ENCODE measurements around the gene HLF.

The HLF gene

DNA sequence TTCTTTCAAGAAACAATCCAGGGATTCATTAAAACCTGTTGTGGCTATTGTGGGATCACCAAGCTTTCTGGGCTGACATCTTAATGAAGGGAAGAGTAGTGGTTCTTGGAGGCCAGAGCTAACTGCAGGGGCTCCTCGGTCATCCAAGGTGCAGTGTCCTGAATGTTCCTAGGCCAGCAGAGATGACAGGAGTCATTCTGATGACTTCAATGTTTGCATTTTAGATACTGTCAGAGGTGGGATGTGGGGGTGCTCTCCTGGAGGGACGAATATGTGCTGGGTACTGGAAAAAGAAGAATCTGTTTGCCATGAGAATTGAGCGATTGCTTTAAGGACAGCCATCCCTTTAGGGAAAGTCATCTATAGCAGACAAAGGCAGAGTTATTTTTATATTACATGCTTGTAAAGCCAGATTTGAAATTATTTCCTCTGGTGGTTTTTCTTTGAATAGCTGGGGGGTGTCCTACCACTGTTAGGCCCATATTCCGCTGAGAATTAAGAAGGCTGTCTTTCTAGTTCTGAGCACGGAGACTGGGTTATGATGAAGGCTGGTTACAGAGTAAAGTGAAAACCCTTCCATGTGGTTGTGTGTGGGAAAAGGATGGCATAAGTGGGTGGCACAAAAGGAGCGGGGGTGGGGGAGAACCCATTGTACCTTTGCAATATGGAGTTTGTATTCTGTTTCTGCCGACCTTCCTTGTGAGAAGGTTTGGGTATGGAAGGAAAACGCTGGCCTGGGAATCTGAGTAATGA lies 7.4 kb downstream of the HLF start:
- DNase-seq, result no peak
- in situ Hi-C loops (cut with HindIII; ENCODE audit: low pct_ligation_motif_present, low pct_unique_long_range_greater_than_20kb, low sequenced_read_pairs), result no loop called here

DNA sequence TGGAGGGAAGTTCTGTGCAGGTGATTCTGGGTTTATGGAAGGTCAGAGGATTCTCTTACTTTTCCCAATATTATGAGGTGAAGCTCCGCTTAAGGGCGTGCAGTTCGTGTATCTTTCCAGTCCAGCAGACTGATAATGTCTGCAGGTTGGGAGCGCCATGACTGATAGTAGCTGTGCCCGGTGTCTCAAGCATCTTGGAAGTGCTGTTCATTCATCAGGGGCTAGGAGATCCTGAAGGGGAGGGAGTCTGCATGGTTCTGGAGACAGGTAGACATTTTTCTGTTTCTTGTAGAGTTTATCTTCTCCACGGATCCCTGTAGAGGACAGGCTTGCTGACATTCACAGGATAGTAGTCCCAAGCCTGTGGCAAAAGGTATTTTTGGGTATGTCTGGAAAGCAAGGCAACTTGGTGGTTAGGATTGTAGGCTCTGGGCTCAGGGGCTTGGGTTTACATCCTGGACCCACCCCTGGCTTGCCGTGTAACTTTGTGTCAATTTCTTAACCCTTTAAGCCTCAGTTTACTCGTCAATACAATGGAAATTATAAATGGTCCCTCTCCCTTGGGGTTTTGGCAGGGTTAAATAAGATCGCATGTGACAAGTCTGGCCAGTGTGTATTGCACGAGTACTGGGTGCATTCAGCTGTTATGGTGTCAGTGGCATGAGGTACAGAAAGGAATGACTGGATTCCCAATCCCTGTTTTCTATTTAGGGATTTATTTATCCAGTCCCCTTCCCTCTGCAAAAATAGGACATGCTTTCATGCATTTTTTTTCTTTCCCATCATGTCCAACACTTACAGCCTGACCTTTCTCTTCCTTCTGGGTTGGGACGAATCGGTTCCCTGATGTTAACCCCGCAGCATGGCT lies 8.2 kb downstream of the HLF start:
- no peak for DNase-seq
- in situ Hi-C loops (cut with HindIII; ENCODE audit: low pct_ligation_motif_present, low pct_unique_long_range_greater_than_20kb, low sequenced_read_pairs), result no loop called here

DNA sequence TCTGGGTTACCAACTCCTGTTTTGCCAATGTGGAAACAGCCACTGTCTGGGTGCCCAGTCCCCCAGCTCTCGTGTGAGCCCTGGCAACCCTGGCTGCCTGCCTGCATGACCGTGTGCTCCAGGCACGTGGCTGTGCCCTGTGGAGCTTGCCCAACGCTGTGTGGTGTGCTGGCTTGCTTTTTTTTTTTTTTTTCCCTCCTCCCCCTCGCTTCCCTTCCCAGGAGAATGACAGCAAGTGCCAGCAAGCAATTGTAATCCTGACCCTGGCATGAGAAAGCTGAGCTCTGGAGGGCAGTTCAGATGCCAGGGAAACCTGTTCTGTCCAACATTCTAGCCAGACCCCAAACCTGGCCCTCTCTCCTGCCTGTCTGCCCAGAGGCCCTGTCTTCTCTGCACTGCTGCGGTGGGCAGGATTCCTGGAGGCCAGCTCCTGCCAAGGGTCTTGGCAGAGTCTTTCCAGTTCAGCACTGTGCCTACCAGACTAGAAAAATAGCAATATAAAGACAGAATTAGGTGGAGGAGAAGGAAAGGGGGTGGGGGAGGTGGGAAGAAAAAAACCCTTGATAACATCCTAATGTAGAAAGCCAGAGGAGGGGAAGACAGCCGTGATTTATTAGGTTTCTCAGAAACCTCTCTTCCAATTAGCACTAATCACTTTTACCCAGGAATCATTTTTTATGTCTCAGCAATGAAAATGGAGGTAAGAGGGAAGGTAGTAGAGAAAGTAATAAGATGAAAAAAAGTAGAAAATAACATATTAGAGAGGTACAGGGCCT lies 9.0 kb downstream of the HLF start:
- in situ Hi-C loops (cut with HindIII; ENCODE audit: low pct_ligation_motif_present, low pct_unique_long_range_greater_than_20kb, low sequenced_read_pairs), result no loop called here
- no peak for DNase-seq

DNA sequence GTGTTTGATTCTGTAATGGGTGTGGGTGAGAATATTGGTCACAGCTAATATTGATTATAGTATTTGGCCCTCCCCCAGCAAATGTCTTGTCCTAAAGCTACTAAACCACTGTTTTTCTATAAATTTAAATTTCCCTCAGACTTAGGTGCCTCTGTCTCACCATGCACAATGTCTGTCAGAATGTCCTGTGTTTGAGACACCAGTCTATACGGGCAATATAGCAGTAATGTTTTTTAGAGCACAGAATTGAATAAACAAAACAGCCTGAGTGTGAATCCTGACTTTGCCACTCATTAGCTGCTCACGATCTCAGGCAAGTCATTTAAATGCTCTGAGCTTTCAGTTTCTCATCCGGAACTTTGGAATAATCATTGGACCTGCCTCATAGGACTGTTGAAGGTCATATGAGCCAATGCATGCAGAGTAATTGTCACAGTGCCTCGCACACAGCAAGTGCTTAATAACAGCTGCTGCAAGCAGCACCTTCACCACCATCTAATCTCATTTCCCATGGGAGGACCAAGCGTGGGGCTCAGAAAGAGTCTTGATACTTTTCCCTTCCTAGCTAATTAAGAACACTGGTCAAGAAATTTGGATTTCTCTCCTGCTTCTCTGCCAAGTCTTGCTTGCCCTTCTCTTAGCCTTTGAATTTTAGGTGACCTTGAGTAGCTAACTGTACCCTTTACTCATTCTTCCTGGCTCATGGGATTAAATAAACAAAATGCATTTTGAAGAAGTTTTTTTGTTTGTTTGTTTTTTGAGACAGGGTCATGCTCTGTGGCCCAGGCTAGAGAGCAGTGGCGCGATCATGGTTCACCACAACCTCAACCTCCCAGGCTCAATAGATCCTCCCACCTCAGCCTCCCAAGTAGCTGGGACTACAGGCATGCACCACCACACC lies 9.8 kb downstream of the HLF start:
- in situ Hi-C loops (cut with HindIII; ENCODE audit: low pct_ligation_motif_present, low pct_unique_long_range_greater_than_20kb, low sequenced_read_pairs), result no loop called here
- DNase-seq, result no peak

DNA sequence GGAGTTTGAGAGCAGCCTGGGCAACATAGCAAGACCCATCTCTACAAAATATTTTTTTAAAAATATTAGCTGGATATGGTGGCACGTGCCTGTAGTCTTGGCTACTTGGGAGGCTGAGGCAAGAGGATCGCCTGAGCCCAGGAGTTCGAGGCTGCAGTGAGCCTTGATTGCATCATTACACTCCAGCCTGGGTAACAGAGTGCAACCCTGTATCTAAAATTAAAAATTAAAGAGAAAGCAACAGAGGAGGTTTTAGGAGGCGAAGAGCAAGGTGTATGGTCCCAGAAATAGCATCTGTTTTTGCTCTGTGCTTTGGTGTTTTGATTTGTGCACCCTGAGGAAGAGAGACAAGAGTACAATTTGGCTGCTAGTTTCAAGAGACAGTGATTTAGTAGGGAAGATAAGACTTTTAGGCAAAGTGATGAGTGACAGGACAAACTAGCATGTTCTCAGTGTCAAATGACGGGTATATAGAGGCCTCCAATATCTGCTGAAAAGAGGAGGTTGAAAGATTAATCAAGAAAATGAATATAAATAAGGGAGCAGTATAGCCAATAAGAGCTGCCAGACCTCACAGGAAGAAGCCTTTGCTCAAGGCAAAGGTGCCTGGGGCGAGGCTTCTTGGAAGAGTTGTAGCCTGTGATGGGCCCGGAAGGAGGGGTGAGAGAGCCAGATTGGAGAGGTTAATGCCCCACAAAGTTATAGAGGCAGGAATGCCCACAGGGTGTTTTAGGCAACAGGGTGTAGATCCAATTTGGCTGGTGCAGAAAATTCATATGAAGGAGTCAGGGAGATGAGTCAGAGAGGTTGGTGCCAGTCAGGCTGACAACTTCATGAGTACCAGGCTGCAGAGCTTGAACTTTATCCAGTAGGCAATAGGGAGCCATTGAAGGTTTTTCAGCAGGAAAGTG lies 11.4 kb downstream of the HLF start:
- no peak for DNase-seq
- in situ Hi-C loops (cut with HindIII; ENCODE audit: low pct_ligation_motif_present, low pct_unique_long_range_greater_than_20kb, low sequenced_read_pairs), result no loop called here

DNA sequence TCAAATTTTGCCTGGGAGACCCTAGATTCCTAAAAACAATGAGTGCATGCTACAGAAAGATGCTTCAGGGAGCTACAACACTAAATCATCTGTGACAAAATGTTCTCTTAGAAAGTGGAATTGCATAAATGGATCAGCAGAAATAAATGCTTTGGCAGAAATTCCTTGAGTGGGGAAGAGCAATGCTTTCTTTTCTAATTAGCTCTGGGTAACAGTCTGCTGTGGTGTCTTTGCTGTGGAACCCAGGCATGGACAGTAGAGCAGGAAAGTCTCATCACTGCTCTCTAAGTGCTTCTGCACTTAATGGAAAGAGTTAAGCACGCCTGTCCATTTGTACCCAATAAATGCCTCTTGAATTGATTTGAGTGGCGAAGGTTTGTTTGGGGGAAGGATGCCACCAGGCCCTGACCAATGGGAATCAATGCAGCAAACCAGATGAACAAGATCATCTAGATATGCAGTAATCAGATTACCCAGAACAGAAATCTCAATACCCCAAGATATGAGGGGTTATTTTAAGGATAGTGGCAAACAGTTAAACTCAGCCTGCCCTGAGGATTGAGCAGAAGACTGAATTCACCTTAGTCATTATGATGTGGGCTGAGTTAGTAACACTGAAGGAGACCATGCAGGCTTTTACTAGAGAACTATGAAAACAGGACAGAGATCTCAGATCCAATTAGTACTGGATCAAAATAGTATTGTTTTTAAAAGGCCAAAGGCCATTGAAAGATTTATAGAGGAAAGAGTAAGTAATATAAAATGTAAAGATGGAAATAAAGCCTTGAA lies 13.6 kb downstream of the HLF start:
- no peak for DNase-seq

DNA sequence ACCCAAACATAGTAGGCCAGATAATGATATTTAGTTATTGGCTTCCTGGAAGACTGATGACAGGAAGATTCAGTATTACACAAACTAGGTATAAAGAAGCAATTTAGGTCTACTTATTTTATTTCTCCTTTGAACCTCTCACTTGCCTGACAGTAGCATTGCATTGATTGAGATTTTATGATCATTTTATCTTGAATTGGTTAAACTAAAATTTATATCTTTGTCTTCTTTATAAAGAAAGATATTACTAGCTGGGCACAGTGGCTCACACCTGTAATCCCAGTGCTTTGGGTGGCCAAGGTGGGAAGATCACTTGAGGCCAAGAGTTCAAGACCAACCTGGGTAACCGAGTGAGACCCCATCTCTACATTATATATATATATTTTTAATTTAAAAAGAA lies 14.4 kb downstream of the HLF start:
- in situ Hi-C loops (cut with HindIII; ENCODE audit: low pct_ligation_motif_present, low pct_unique_long_range_greater_than_20kb, low sequenced_read_pairs), result no loop called here

More for the DNA sequence above, 13.6 kb downstream of the HLF start:
- in situ Hi-C loops (cut with HindIII; ENCODE audit: low pct_ligation_motif_present, low pct_unique_long_range_greater_than_20kb, low sequenced_read_pairs), result no loop called here

DNA sequence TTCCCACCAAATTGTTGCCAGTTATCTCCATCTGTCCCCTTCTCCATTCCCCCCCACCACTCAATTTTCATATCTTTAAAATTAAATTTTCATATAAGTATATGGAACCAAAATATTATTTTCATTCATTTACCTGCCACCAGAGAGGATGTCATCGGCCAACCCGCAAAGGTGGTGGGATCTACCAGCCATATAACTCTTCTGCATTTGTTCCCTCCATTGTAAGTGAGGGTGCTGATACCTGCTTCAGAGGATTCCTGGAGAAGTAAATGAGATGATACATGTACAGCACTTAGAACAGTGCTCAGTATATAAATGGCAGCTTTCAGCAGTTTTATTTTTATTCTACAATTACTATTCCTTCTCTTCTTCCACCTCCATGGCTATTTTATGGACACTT lies 15.0 kb downstream of the HLF start:
- in situ Hi-C loops (cut with HindIII; ENCODE audit: low pct_ligation_motif_present, low pct_unique_long_range_greater_than_20kb, low sequenced_read_pairs), result no loop called here
- no peak for DNase-seq

More for the DNA sequence above, 14.4 kb downstream of the HLF start:
- no peak for DNase-seq

DNA sequence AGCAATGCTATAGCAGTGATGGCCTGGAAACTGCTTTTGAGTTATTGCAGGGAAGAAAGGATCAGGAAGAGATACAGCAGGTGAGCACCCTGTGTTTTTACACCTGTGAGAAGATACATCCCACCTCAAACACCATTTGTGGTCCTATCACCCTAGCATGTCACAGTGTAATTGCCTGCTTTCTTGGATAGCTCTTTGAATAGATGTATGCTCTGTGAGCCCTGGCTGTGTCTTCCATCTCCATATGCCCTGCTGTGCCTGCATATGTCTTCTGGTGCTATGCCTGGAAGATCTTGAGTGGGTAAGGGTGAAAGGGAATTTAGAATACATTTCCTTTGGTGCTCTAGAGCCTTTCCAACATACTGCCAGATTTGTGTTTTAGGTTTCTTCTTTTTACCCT lies 15.5 kb downstream of the HLF start:
- no peak for DNase-seq

DNA sequence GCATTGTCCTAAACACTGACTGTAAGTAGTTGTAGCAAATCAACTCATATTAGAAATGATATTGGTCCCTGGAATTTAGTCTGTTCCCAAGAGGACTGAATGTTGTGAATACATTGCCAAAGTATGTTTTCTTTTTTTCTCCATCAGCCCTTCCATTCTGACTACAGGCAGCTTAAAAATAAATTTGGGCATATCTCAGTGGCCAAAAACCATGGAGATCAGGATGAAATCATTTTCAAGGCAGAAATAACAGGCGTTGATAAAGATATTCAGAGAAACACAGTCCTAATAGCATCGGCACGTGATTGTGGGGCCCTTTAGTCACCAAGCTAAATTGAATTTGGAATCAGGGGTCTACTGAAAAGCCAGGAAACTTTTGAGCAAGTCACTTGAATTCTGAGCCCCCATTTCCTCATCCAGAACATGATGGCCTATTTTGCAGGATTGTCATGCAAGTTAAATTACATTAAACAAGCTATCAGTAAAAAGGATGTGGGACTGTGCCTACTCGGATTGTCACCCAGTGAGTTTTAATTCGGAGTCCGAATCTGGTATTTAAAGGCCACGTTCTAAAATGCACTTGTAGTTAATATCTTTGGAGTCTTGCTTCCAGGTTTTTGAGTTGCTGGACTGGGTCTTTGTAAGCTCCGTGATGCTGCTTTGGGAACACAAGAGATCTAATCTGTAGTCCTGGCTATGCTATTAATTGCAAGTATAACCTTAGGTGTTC lies 17.1 kb downstream of the HLF start:
- no peak for DNase-seq
- in situ Hi-C loops (cut with HindIII; ENCODE audit: low pct_ligation_motif_present, low pct_unique_long_range_greater_than_20kb, low sequenced_read_pairs), result no loop called here

More for the DNA sequence above, 15.5 kb downstream of the HLF start:
- in situ Hi-C loops (cut with HindIII; ENCODE audit: low pct_ligation_motif_present, low pct_unique_long_range_greater_than_20kb, low sequenced_read_pairs), result no loop called here

DNA sequence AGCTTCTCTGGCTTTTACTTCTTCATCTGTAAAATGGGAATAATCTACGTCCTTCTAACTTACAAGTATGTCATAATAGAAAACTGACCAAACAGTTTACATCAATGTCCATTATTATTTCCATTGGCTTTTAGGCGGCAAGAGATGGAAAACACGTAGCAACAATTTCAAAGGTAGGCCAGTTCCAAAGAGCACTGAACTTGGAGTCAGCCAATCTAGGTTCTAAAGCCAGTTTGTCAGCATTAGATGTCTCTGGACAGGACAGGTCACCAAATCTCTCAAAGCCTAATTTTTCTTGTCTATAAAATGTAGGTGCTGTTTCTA lies 17.6 kb downstream of the HLF start:
- in situ Hi-C loops (cut with HindIII; ENCODE audit: low pct_ligation_motif_present, low pct_unique_long_range_greater_than_20kb, low sequenced_read_pairs), result no loop called here
- DNase-seq, result no peak

DNA sequence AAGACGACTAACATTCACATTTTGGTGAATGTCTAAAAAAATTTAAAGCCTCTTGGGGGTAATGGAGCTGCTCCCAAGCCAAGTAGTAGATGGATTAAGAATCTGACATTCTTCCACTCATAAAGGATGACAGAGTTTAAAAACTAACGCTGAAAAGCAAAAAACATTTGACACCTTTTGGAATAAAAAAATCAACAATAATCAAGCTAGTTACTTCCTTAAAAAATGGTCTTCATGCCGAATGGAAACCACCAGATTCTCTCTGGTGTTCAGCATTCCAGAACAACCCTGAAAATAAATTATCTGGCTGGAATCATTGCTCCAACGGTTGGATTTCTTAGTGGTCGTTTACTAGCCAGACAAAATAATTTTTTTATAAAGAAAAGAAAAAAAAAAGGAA lies 18.0 kb downstream of the HLF start:
- in situ Hi-C loops (cut with HindIII; ENCODE audit: low pct_ligation_motif_present, low pct_unique_long_range_greater_than_20kb, low sequenced_read_pairs), result no loop called here
- no peak for DNase-seq

DNA sequence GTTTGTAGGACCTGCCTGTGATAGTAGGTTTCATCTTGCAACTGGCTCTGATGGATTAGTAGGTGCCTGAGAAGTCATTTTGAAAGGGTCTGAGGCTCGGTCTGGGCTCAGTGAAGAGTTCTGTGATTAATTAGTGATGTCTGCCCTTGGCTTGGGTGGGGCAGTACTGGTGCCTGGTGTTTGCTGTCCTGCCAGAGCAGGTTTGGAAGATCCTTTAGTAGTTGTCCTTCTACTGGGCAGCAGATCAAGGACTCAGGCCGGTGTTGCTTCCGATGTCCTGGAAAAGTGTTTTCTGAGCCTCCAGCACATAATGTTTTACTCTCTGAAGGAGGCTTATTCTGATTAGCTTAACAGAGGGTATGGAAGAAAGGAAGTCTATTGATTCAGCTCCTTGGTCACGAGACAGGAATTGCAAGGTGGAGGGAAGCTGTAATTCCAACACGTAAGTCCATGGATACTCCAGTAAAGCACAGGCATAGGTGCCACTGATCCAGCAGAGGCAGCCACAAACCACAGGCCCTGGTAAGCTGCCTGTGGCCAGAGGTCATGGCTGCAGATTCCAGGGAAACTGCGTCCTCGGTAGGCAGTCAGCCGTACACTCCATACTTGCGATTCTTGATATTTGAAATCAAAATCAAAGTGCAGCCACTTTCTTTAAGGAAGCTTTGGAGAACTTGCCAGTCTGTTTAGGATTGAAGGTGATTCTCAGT lies 18.7 kb downstream of the HLF start:
- no peak for DNase-seq
- in situ Hi-C loops (cut with HindIII; ENCODE audit: low pct_ligation_motif_present, low pct_unique_long_range_greater_than_20kb, low sequenced_read_pairs), result no loop called here

DNA sequence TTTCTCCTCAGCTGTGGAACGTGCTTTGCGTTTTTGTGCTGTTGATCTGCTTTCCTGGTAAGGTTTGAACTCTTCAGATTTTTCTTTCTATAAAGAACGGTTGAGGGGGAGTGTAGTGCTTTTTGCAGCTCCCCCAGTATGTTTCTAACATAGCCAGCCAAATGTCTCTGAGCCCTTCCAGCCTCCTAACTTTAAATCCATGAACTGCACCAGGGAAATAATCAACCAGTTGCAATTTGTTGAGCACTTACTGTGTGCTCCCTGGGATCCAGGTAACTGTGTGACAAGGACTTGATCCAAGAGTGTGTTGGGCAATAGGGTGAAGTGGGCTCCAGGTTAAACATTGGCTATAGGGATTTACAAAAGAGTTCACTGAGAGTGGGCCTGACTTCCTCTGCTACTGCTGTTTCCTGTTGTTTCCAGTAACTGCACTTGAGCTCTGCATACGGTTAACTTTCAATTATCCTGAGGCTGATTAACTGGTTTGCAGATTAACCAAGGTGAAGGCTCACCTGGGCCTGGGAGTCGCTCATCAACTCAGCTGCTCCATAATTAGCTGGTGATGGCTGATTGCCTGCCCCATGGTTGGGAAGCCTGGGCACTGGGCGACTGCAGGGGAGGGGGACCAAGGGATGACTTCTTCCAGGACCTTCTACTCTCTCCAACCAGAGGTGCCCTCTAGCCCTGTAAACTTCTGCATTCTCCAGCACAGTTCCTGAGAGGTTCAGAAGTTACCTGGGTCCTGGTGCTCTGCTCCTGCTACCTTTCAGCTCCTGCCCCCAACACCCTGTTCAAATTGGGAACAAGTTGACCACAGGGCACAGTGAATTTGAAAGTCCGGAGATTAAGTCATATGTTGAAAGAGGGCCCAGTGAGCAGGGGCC lies 19.5 kb downstream of the HLF start:
- in situ Hi-C loops (cut with HindIII; ENCODE audit: low pct_ligation_motif_present, low pct_unique_long_range_greater_than_20kb, low sequenced_read_pairs), result no loop called here
- no peak for DNase-seq

DNA sequence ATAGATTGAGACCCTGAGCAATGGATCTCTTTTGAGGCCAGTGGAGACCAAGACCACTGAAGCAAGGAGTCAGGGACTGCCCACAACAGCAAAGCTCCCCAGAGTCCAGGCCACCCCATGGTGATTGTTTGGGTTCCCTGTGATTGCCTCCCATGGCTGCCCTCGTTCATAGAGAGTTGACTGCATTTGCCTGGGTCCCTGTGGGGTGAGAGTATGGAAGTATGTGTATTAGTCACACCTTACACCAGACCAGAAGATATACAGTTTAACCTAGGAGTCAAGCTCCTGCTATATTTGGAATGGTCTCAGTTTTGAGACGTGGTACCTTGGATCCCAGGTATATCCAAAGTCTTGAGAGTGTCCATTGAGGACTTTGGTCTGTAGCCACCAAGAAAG lies 20.2 kb downstream of the HLF start:
- DNase-seq, result no peak
- in situ Hi-C loops (cut with HindIII; ENCODE audit: low pct_ligation_motif_present, low pct_unique_long_range_greater_than_20kb, low sequenced_read_pairs), result no loop called here
